ENCODE data around the gene DHX16.

DNA sequence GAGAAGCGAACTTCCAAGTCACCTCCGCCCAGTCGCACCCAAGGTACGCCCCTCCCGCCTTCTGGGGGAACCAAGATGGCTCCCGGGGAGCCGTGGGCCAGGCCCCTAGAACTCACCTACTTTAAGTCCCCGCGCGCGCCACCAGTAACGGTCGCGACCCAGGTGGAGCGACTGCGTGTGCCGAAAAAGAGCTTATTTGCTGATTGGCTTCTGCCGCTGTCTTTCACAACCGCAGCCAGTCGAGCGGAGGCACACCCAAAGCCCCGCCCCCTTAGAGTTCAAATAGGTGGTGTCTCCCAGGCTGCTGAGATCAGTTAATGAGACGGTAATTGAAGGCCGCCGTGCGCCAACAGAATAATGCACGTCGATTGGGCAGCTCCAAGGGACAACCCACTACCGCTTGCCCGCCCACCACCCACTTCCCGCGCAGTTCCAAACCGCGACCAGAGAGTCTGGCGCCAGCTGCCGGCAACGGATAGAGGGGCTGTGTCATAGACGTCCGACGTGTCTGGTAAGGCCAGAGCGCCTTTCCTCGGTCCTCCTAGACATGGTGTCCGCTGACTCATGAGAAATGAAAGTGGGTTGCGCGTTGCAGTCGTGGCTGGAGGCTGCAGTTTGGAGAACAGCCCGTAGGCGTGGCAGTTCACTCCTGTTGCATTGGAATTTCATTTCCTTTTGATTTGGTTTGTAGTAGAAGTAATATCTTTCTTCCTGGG is 44.5 kb upstream of the DHX16 start, which contains the start of gene MDC1:
- TF ChIP-seq CTCF (IDR thresholded peaks at IDR 0.05; ENCODE audit: low read length) (peak; percentile 13; the same call in 1 of the 2 replicates), EZH2phosphoT487 (IDR thresholded peaks at IDR 0.05; ENCODE audit: low read length) (no peak)
